Mesendoderm (in vitro differentiated cells): Measurements from ENCODE around the gene GMFB.

ENCODE experiments used
- DNase-seq: peaks from one replicate; pipeline ENCODE4 v3.0.0; 2013
- H2AK5ac ChIP-seq: 2 replicates; pipeline ENCODE4 v1.6.1; 2013; ENCODE audit warnings: low read length, inconsistent platforms
- H2BK120ac ChIP-seq: 2 replicates; pipeline ENCODE4 v1.6.1; 2013; ENCODE audit warnings: low read depth, mild to moderate bottlenecking, low read length, moderate library complexity, mixed read lengths
- H2BK15ac ChIP-seq: replicated peaks from 2 replicates; pipeline ENCODE4 v1.6.1; 2013; ENCODE audit warnings: low read depth, mild to moderate bottlenecking, moderate library complexity
- H2BK5ac ChIP-seq: 2 replicates; pipeline ENCODE4 v1.6.1; 2013; ENCODE audit warnings: low read length, inconsistent platforms
- H3K18ac ChIP-seq: 2 replicates; pipeline ENCODE4 v1.6.1; 2013; ENCODE audit warnings: mild to moderate bottlenecking, low read length, mixed read lengths
- H3K23ac ChIP-seq: one replicate; pipeline ENCODE4 v1.6.1; 2013; ENCODE audit warnings: low read length
- H3K27ac ChIP-seq: 2 replicates; pipeline ENCODE4 v1.5.1; 2013; ENCODE audit warnings: low read depth, mild to moderate bottlenecking, inconsistent platforms, low read length, moderate library complexity
- H3K27me3 ChIP-seq: 2 replicates; pipeline ENCODE4 v1.6.1; 2013; ENCODE audit warnings: low read length, control low read depth, mild to moderate bottlenecking, inconsistent platforms; ENCODE audit not compliant: insufficient read depth, poor library complexity
- H3K36me3 ChIP-seq: 2 replicates; pipeline ENCODE4 v1.6.1; 2013; ENCODE audit warnings: low read length, inconsistent platforms; ENCODE audit not compliant: control insufficient read depth, insufficient read depth
- H3K4ac ChIP-seq: one replicate; pipeline ENCODE4 v1.6.1; 2013; ENCODE audit warnings: low read depth, mild to moderate bottlenecking, low read length, moderate library complexity
- H3K4me1 ChIP-seq: 2 replicates; pipeline ENCODE4 v1.6.1; 2013; ENCODE audit warnings: low read depth, low read length, inconsistent platforms; ENCODE audit not compliant: control insufficient read depth
- H3K4me2 ChIP-seq: 2 replicates; pipeline ENCODE4 v1.6.1; 2013; ENCODE audit warnings: low read length
- H3K4me3 ChIP-seq: 2 replicates; pipeline ENCODE4 v1.5.1; 2013; ENCODE audit warnings: mild to moderate bottlenecking, low read length
- H3K56ac ChIP-seq: one replicate; pipeline ENCODE4 v1.6.1; 2013; ENCODE audit warnings: low read length
- H3K79me1 ChIP-seq: 2 replicates; pipeline ENCODE4 v1.6.1; 2013; ENCODE audit warnings: low read length, inconsistent platforms
- H3K79me2 ChIP-seq: 2 replicates; pipeline ENCODE4 v1.6.1; 2013; ENCODE audit warnings: mild to moderate bottlenecking, low read length; ENCODE audit not compliant: control insufficient read depth, insufficient read depth
- H3K9ac ChIP-seq: 2 replicates; pipeline ENCODE4 v1.6.1; 2013; ENCODE audit warnings: low read length, inconsistent platforms
- H4K5ac ChIP-seq: one replicate; pipeline ENCODE4 v1.6.1; 2013; ENCODE audit warnings: low read length
- H4K8ac ChIP-seq: one replicate; pipeline ENCODE4 v1.6.1; 2013; ENCODE audit warnings: low read depth, mild to moderate bottlenecking, control low read depth, low read length, moderate library complexity
- WGBS: extraction: QIAGEN DNeasy Blood & Tissue Kit; methylation state at CpG from one replicate; pipeline ENCODE4 v1.1.7; 2013; ENCODE audit warnings: low lambda C conversion rate, missing lambda C conversion rate; ENCODE audit not compliant: insufficient coverage; ENCODE audit errors: extremely low coverage; 5-methylcytosine and 5-hydroxymethylcytosine counted together

The GMFB gene

GRCh38 chr14:54483073-54483745, 5.6 kb downstream of the GMFB start:
- H3K23ac ChIP-seq: no peak overlapping the region
- H4K8ac ChIP-seq: no peak overlapping the region
- no peak overlapping the region for H3K56ac ChIP-seq
- H3K9ac ChIP-seq: no peak overlapping the region
- H3K4ac ChIP-seq: no peak overlapping the region
- H3K27me3 ChIP-seq: no peaks in the 10 kb centered on the region
- H2BK15ac ChIP-seq: no peak overlapping the region
- no peak overlapping the region for H3K27ac ChIP-seq
- no peak overlapping the region for H3K4me2 ChIP-seq
- H3K36me3 ChIP-seq: no peaks in the 10 kb centered on the region
- H3K79me2 ChIP-seq: peaks cover 34% of the 10 kb centered on the region
- no peak for DNase-seq
- H2BK120ac ChIP-seq: no peak overlapping the region
- no peak overlapping the region for H4K5ac ChIP-seq
- WGBS: no CpG with 5 or more reads among the region's 8 CpGs
- no peak overlapping the region for H2AK5ac ChIP-seq
- no peaks in the 10 kb centered on the region for H3K79me1 ChIP-seq
- no peaks in the 10 kb centered on the region for H3K4me1 ChIP-seq
- no peak overlapping the region for H2BK5ac ChIP-seq
- H3K18ac ChIP-seq: no peak overlapping the region
- no peak overlapping the region for H3K4me3 ChIP-seq

- Histone ChIP-seq H3K27ac (no peak overlapping the region), H3K9ac (no peak overlapping the region), H3K27me3 (no peaks in the 10 kb centered on the region), H3K4ac (no peak overlapping the region), H3K18ac (no peak overlapping the region), H4K8ac (no peak overlapping the region), H2AK5ac (no peak overlapping the region), H3K23ac (no peak overlapping the region), H3K79me2 (peaks cover 22% of the 10 kb centered on the region), H3K4me2 (no peak overlapping the region), H2BK5ac (no peak overlapping the region), H4K5ac (no peak overlapping the region), H3K4me1 (no peaks in the 10 kb centered on the region), H3K4me3 (no peak overlapping the region), H3K79me1 (no peaks in the 10 kb centered on the region), H3K36me3 (no peaks in the 10 kb centered on the region), H2BK15ac (no peak overlapping the region), H3K56ac (no peak overlapping the region), H2BK120ac (no peak overlapping the region)
- no CpG with 5 or more reads among the region's 2 CpGs for WGBS
- DNase-seq: no peak
These were observed 7.1 kb downstream of the GMFB start for GRCh38 chr14:54481695-54482094.

GRCh38 chr14:54480830-54481562, 7.8 kb downstream of the GMFB start:
- H3K79me2 ChIP-seq: peaks cover 17% of the 10 kb centered on the region
- H3K36me3 ChIP-seq: no peaks in the 10 kb centered on the region
- no peak overlapping the region for H2BK120ac ChIP-seq
- no peak overlapping the region for H3K23ac ChIP-seq
- no peak overlapping the region for H3K18ac ChIP-seq
- H3K4me3 ChIP-seq: no peak overlapping the region
- H3K9ac ChIP-seq: no peak overlapping the region
- no peak overlapping the region for H4K8ac ChIP-seq
- H3K4me2 ChIP-seq: no peak overlapping the region
- H3K4me1 ChIP-seq: no peaks in the 10 kb centered on the region
- no peak overlapping the region for H3K27ac ChIP-seq
- H3K56ac ChIP-seq: no peak overlapping the region
- no peak overlapping the region for H2BK5ac ChIP-seq
- no peak overlapping the region for H2AK5ac ChIP-seq
- no peak overlapping the region for H4K5ac ChIP-seq
- no peak overlapping the region for H2BK15ac ChIP-seq
- no peaks in the 10 kb centered on the region for H3K27me3 ChIP-seq
- DNase-seq: no peak
- no peak overlapping the region for H3K4ac ChIP-seq
- no peaks in the 10 kb centered on the region for H3K79me1 ChIP-seq
- 100% methylated on average over 2 of the region's 4 CpGs for WGBS

GRCh38 chr14:54478636-54479215, 10.1 kb downstream of the GMFB start:
- H3K36me3 ChIP-seq: no peaks in the 10 kb centered on the region
- H4K8ac ChIP-seq: no peak overlapping the region
- no peaks in the 10 kb centered on the region for H3K79me1 ChIP-seq
- no peak overlapping the region for H2BK120ac ChIP-seq
- no peaks in the 10 kb centered on the region for H3K27me3 ChIP-seq
- no peaks in the 10 kb centered on the region for H3K4me1 ChIP-seq
- WGBS: no CpG with 5 or more reads among the region's 3 CpGs
- no peak overlapping the region for H4K5ac ChIP-seq
- no peak overlapping the region for H2BK15ac ChIP-seq
- no peak overlapping the region for H3K18ac ChIP-seq
- H3K79me2 ChIP-seq: peaks cover 4% of the 10 kb centered on the region
- H3K27ac ChIP-seq: no peak overlapping the region
- no peak overlapping the region for H3K4ac ChIP-seq
- no peak overlapping the region for H3K9ac ChIP-seq
- H2AK5ac ChIP-seq: no peak overlapping the region
- DNase-seq: peak; percentile 50
- no peak overlapping the region for H3K4me2 ChIP-seq
- H3K4me3 ChIP-seq: no peak overlapping the region
- no peak overlapping the region for H2BK5ac ChIP-seq
- no peak overlapping the region for H3K23ac ChIP-seq
- no peak overlapping the region for H3K56ac ChIP-seq

GRCh38 chr14:54475911-54476310, 12.9 kb downstream of the GMFB start:
- Histone ChIP-seq H3K9ac (no peak overlapping the region), H3K4me3 (no peak overlapping the region), H3K56ac (no peak overlapping the region), H3K23ac (no peak overlapping the region), H4K8ac (no peak overlapping the region), H3K4me2 (no peak overlapping the region), H3K27me3 (no peaks in the 10 kb centered on the region), H3K4ac (no peak overlapping the region), H3K18ac (no peak overlapping the region), H2BK15ac (no peak overlapping the region), H3K4me1 (peaks cover 13% of the 10 kb centered on the region), H2AK5ac (no peak overlapping the region), H4K5ac (no peak overlapping the region), H2BK120ac (no peak overlapping the region), H3K79me1 (no peaks in the 10 kb centered on the region), H3K36me3 (no peaks in the 10 kb centered on the region), H3K27ac (no peak overlapping the region), H3K79me2 (no peaks in the 10 kb centered on the region), H2BK5ac (no peak overlapping the region)
- DNase-seq: no peak
- WGBS: no CpG with 5 or more reads among the region's 4 CpGs
